Ureter (tissue), 1 donor: ENCODE data around the gene PNMT. TPM values are rescaled to one million over a fixed set of nuclear protein-coding genes. Genes with fewer than 3 reads are reported as not detected.
"Not testable (repeated sequence)": the region's sequence is repeated elsewhere in the genome, so short reads cannot be mapped to it uniquely, and the experiment has no call there.

Source experiments
- DNase-seq: peaks from one replicate; pipeline ENCODE4 v3.0.0-alpha.2; 2020; ENCODE audit warnings: low spot score
- total RNA-seq: library from RNA; stranded (reverse); gene quantifications from one replicate; pipeline ENCODE4 v1.2.4, GENCODE V29; 2023
- donor health status: DM: yes; HTN: yes; CAD: no.

The PNMT gene
- total RNA-seq, 1 donor from 2014 or later: 7.1 TPM

DNA sequence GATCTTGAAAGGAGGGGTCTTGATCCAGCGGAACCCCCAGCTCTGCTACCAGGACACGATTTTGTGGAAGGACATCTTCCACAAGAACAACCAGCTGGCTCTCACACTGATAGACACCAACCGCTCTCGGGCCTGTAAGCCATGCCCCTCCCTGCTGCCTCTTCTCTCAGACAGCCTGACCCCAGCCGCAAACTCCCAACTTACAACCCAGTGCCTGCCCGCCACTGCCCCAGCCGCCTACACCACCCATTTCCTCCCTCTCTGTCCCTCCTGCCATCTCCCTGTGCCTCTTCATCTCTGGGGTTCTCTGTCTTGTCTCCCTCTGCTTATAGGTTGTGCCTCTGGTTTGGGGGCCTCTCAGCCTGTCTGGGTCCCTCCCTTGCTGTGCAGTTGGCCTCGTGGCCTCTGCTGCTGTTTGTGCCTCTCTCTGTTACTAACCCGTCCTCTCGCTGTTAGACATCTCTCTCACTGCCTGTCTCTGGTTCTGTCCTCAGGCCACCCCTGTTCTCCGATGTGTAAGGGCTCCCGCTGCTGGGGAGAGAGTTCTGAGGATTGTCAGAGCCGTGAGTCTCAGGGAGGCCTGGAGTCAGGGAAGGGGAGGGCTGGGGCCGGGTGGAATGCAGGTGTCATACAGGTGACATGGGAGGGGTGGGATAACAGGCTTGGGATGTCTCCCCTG lies 41.2 kb downstream of the PNMT start:
- no peak for DNase-seq

- DNase-seq: no peak
These were observed 42.0 kb downstream of the PNMT start for GRCh38 chr17:39709998-39710964.

DNA sequence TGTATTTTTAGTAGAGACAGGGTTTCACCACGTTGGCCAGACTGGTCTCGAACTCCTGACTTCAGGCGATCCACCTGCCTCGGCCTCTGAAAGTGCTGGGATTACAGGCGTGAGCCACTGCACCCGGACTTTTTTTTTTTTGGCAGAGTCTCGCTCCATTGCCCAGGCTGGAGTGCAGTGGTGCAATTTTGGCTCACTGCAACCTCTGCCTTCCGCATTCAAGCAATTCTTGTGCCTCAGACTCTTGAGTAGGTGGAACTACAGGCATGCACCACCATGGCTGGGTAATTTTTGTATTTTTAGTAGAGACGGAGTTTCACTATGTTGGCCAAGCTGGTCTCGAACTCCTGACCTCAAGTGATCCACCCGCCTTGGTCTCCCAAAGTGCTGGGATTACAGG lies 42.8 kb downstream of the PNMT start:
- DNase-seq: not testable (repeated sequence)

- no peak for DNase-seq
These were observed 43.6 kb downstream of the PNMT start for GRCh38 chr17:39711851-39712250.

- no peak for DNase-seq
These were observed 46.0 kb downstream of the PNMT start for GRCh38 chr17:39714234-39714633.

GRCh38 chr17:39715375-39716072 lies 47.3 kb downstream of the PNMT start:
- no peak for DNase-seq

DNA sequence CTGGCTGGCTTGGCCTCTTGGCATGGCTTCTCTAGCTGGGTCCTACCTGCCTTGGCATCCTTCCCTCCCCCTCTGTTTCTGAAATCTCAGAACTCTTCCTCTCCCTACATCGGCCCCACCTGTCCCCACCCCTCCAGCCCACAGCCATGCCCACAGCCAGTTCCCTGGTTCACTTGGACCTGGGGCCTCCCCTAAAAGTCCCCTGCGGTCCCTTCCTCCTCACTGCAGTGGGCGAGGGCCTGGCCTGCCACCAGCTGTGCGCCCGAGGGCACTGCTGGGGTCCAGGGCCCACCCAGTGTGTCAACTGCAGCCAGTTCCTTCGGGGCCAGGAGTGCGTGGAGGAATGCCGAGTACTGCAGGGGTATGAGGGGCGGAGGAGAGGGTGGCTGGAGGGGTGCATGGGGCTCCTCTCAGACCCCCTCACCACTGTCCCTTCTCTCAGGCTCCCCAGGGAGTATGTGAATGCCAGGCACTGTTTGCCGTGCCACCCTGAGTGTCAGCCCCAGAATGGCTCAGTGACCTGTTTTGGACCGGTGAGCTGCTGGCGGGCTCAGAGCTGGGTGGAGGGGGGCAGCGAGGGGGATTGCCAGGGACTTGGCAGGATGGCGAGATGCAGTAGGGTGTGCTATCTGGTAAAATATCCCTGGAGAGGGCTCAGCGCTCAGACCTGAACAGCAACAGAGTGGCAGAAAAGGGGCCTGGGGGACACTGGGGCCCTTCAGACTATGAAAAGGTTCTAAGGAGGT lies 48.0 kb downstream of the PNMT start:
- no peak for DNase-seq

- DNase-seq: no peak
These were observed 48.8 kb downstream of the PNMT start for GRCh38 chr17:39716879-39717536.

DNA sequence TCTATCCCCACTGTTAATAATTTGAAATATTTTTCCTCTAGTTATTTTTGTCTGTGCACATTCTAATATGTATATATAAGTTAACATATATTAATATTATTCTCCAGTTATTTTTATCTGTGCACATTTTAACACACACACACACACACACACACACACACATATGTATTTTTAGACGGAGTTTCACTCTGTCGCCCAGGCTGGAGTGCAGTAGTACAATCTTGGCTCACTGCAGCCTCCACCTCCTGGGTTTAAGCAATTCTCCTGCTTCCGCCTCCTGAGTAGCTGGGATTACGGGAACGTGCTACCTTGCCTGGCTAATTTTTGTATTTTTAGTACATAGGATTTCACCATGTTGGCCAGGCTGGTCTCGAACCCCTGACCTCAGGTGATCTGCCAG lies 49.4 kb downstream of the PNMT start:
- DNase-seq: no peak

DNA sequence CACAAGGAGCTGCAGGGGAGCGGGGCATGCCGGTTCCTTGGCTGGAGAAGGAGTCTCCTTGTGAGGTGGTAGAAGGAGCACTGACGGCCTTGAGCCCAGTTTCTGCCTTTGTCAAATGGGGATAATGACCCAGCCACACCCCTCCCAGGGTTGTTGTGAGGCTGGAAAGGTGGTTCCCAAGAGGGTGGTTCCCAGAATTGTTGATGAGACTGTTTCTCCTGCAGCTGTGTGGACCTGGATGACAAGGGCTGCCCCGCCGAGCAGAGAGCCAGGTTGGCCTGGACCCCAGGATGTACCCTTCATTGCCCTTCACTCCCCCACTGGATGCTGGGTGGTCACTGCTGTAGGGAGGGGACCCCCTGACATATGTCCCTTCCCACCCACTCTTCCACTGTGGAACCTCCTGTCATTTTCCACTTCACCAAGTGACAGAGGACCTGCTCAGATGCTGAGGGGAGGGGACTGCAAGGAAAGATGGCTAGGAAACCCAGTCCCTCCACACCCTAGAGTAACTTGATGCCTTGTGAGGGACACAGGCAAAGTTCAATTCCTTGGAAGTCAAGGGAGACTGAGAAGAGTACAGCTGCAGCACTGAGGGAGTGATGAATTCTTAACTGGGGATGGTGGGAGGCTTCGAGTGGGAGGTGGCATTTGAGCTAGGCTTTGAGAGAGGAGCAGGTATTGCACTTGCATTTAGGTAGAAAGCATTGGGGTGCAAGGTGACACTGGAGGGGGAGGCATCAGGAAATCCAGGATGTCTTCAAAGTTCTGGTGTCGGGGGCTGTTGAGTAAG lies 51.5 kb downstream of the PNMT start:
- no peak for DNase-seq

Other genes starting within 250 kb of the PNMT start
- gene MED1, start 217.2 kb upstream of the PNMT start, total RNA-seq: 40.9 TPM
- 110 TPM for gene CDK12, start 207.0 kb upstream of the PNMT start, total RNA-seq
- not detected for gene NEUROD2, start 60.5 kb upstream of the PNMT start, total RNA-seq
- gene PPP1R1B, start 41.5 kb upstream of the PNMT start, total RNA-seq: 40.4 TPM
- 64.4 TPM for gene STARD3, start 31.3 kb upstream of the PNMT start, total RNA-seq
- 0.81 TPM for gene TCAP, start 3.1 kb upstream of the PNMT start, total RNA-seq
- gene PGAP3, start 19.6 kb downstream of the PNMT start, total RNA-seq: 56.9 TPM
- 278 TPM for gene ERBB2, start 31.6 kb downstream of the PNMT start, total RNA-seq
- 49.2 TPM for gene MIEN1, start 62.1 kb downstream of the PNMT start, total RNA-seq
- gene GRB7, start 69.5 kb downstream of the PNMT start, total RNA-seq: 37.4 TPM
- gene IKZF3, start 195.9 kb downstream of the PNMT start, total RNA-seq: 24.3 TPM
- gene ZPBP2, start 199.7 kb downstream of the PNMT start, total RNA-seq: not detected